T-cell (primary cell): Measurements from ENCODE around the gene MESP2. TPM values are rescaled to one million over a fixed set of nuclear protein-coding genes. Genes with fewer than 3 reads are reported as not detected.
A peak's percentile ranks its signal among the peaks of the same experiment; 100 is the strongest.

Experiments used
- ATAC-seq, 4 experiments: fragments of 200-7000 bp in 3 of 4; fragments of 150-1000 bp in 1 of 4; cut with Tn5 transposase; replicated peaks in 1 of 4; 1 replicate in 3 of 4; 2 replicates in 1 of 4; pipeline ENCODE4 v1.10.0; 2021; ENCODE audit warnings: moderate library complexity in 3 of 4, mild to moderate bottlenecking in 2 of 4, moderate number of reproducible peaks in 1 of 4
- CTCF ChIA-PET, 2 donors: fragments of 300-600 bp; sonication (Branson Sonifier 250); formaldehyde crosslinking; loops; one replicate each; lab custom pipeline; 2022; ENCODE audit warnings: antibody characterized with exemption in 2 of 2; lab: Charles Lee
- POLR2A ChIA-PET, 2 donors: fragments of 300-600 bp; sonication (Branson Sonifier 250); formaldehyde crosslinking; loops; one replicate each; lab custom pipeline; 2022; ENCODE audit warnings: antibody characterized with exemption in 2 of 2; lab: Charles Lee
- DNase-seq, 35 experiments: peaks; one replicate each; pipeline versions ENCODE4 v3.0.0 to v3.0.0-alpha.2; 2013 to 2023
- H3K27ac ChIP-seq: one replicate; pipeline ENCODE4 v1.5.1; 2013; ENCODE audit warnings: low read length
- H3K27me3 ChIP-seq, 2 experiments: replicated peaks in 1 of 2; 1 replicate in 1 of 2; 2 replicates in 1 of 2; pipeline versions ENCODE4 v1.6.1 to v1.7.0; 2013; ENCODE audit warnings: low read length in 1 of 2, mixed read lengths in 1 of 2; ENCODE audit not compliant: control insufficient read depth in 2 of 2, insufficient read depth in 2 of 2; ENCODE audit errors: extremely low read depth in 1 of 2
- H3K36me3 ChIP-seq, 2 donors: 1 replicate in 1 of 2; 2 replicates in 1 of 2; pipeline versions ENCODE4 v1.6.1 to v1.7.0; 2013; ENCODE audit warnings: low read length in 1 of 2; ENCODE audit not compliant: control insufficient read depth in 2 of 2, insufficient read depth in 1 of 2; ENCODE audit errors: extremely low read depth in 1 of 2
- H3K4me1 ChIP-seq, 2 experiments: 1 replicate in 1 of 2; 2 replicates in 1 of 2; pipeline versions ENCODE4 v1.6.1 to v1.7.0; 2013; ENCODE audit warnings: low read length in 2 of 2, mixed read lengths in 1 of 2; ENCODE audit not compliant: insufficient read depth in 2 of 2, control insufficient read depth in 1 of 2; ENCODE audit errors: extremely low read depth in 1 of 2
- H3K4me3 ChIP-seq, 2 donors: 1 replicate in 1 of 2; 2 replicates in 1 of 2; pipeline versions ENCODE4 v1.5.1 to v1.7.0; 2013; ENCODE audit warnings: mild to moderate bottlenecking in 2 of 2, low read length in 1 of 2, moderate library complexity in 1 of 2; ENCODE audit not compliant: control insufficient read depth in 1 of 2; ENCODE audit errors: extremely low read depth in 1 of 2
- H3K9me3 ChIP-seq: 2 replicates; pipeline ENCODE4 v1.7.0; 2013
- H3K27ac Mint-ChIP-seq, 2 donors: one replicate each; pipeline ENCODE4 v1.8.0; 2020 to 2021; ENCODE audit warnings: mild to moderate bottlenecking in 2 of 2, mixed read lengths in 2 of 2
- H3K27me3 Mint-ChIP-seq, 2 donors: one replicate each; pipeline ENCODE4 v1.8.0; 2021 to 2022; ENCODE audit warnings: mixed read lengths in 2 of 2
- H3K36me3 Mint-ChIP-seq: one replicate; pipeline ENCODE4 v1.8.0; 2021; ENCODE audit warnings: mixed read lengths
- H3K4me1 Mint-ChIP-seq, 3 donors: one replicate each; pipeline ENCODE4 v1.8.0; 2020 to 2022; ENCODE audit warnings: mixed read lengths in 3 of 3, mild to moderate bottlenecking in 1 of 3
- H3K4me3 Mint-ChIP-seq, 3 donors: one replicate each; pipeline ENCODE4 v1.8.0; 2020 to 2022; ENCODE audit warnings: mild to moderate bottlenecking in 3 of 3, mixed read lengths in 3 of 3, moderate library complexity in 3 of 3
- H3K9me3 Mint-ChIP-seq, 3 donors: one replicate each; pipeline ENCODE4 v1.8.0; 2020 to 2022; ENCODE audit warnings: mixed read lengths in 3 of 3
- WGBS: methylation state at CpG from one replicate; pipeline ENCODE4 v1.1.5; 2013; ENCODE audit warnings: missing lambda C conversion rate; ENCODE audit not compliant: insufficient coverage; 5-methylcytosine and 5-hydroxymethylcytosine counted together
- total RNA-seq, 35 experiments: library from RNA in 6 of 35; stranded (reverse) in 6 of 35; fragments of 120-200 nt in 1 of 35; gene quantifications; one replicate each; pipeline versions ENCODE4 v1.2.1 to v1.2.4 and lab custom pipeline; 2013 to 2026

The MESP2 gene
- total RNA-seq, 5 donors from 2014 or later (not counting 1 experiment from before 2014, with no cell fraction given) = not detected

- no peaks in the 10 kb centered on the region for H3K36me3 Mint-ChIP-seq
- H3K4me1 Mint-ChIP-seq = peaks cover 0 to 2% (median 2%) of the 10 kb centered on the region in 3 donors
- H3K27ac Mint-ChIP-seq = no peak overlapping the region
- no CpG with 5 or more reads among the region's 8 CpGs for WGBS
- ChIA-PET CTCF (interaction anchor here (0.5 to 2.6 kb wide), 9 partner anchors 8 to 492 kb away, joined by 3 to 48 read pairs (median 4); no protein-coding TSS in a partner anchor), POLR2A (interaction anchor here in 1 of 2 donors (0.5 kb wide), 1 partner anchor 420 kb away, joined by 3 read pairs; no protein-coding TSS in a partner anchor)
- H3K9me3 Mint-ChIP-seq = no peaks in the 10 kb centered on the region
- no peaks in the 10 kb centered on the region for H3K9me3 ChIP-seq
- H3K27me3 Mint-ChIP-seq = peaks cover 12 to 16% of the 10 kb centered on the region in 2 donors
- no peak overlapping the region for H3K4me3 Mint-ChIP-seq
- peaks cover 0 to 4% of the 10 kb centered on the region in 2 experiments for H3K4me1 ChIP-seq
- no peak overlapping the region for H3K4me3 ChIP-seq
- ATAC-seq (peak; percentile 79 to 91 (median 80)), DNase-seq (peak in 30 of 35 experiments; percentile 16 to 82 (median 41))
- H3K27ac ChIP-seq = no peak overlapping the region
- no peaks in the 10 kb centered on the region for H3K36me3 ChIP-seq
- peaks cover 0 to 28% of the 10 kb centered on the region in 2 experiments for H3K27me3 ChIP-seq
These were observed 36.0 kb upstream of the MESP2 start for GRCh38 chr15:89740137-89740536.

GRCh38 chr15:89743011-89743410, 33.1 kb upstream of the MESP2 start:
- Histone ChIP-seq H3K36me3 (no peaks in the 10 kb centered on the region), H3K4me1 (peaks cover 0 to 4% of the 10 kb centered on the region in 2 experiments), H3K27me3 (peaks cover 0 to 18% of the 10 kb centered on the region in 2 experiments), H3K9me3 (no peaks in the 10 kb centered on the region), H3K4me3 (no peak overlapping the region), H3K27ac (no peak overlapping the region)
- Mint-ChIP-seq H3K36me3 (no peaks in the 10 kb centered on the region), H3K9me3 (no peaks in the 10 kb centered on the region), H3K27me3 (no peaks in the 10 kb centered on the region), H3K4me1 (peaks cover 0 to 2% (median 2%) of the 10 kb centered on the region in 3 donors), H3K4me3 (no peak overlapping the region), H3K27ac (no peak overlapping the region)
- WGBS = 84% methylated on average over 5 of the region's 8 CpGs
- ATAC-seq (no peak), DNase-seq (no peak)
- CTCF ChIA-PET = no interaction called here
- POLR2A ChIA-PET = no interaction called here

GRCh38 chr15:89743594-89743993, 32.5 kb upstream of the MESP2 start:
- peaks cover 0 to 4% of the 10 kb centered on the region in 2 experiments for H3K4me1 ChIP-seq
- H3K27ac ChIP-seq = no peak overlapping the region
- H3K9me3 ChIP-seq = no peaks in the 10 kb centered on the region
- 67% methylated on average over 3 of the region's 8 CpGs for WGBS
- no peaks in the 10 kb centered on the region for H3K27me3 Mint-ChIP-seq
- H3K4me3 ChIP-seq = no peak overlapping the region
- no peaks in the 10 kb centered on the region for H3K9me3 Mint-ChIP-seq
- DNase-seq = no peak
- no peak overlapping the region for H3K4me3 Mint-ChIP-seq
- H3K27ac Mint-ChIP-seq = no peak overlapping the region
- peaks cover 0 to 20% of the 10 kb centered on the region in 2 experiments for H3K27me3 ChIP-seq
- CTCF ChIA-PET = no interaction called here
- no peaks in the 10 kb centered on the region for H3K36me3 Mint-ChIP-seq
- ATAC-seq = no peak
- H3K4me1 Mint-ChIP-seq = peaks cover 0 to 2% (median 2%) of the 10 kb centered on the region in 3 donors
- no peaks in the 10 kb centered on the region for H3K36me3 ChIP-seq
- POLR2A ChIA-PET = no interaction called here

- no peak overlapping the region for H3K4me3 Mint-ChIP-seq
- H3K36me3 ChIP-seq = no peaks in the 10 kb centered on the region
- H3K36me3 Mint-ChIP-seq = no peaks in the 10 kb centered on the region
- H3K27me3 Mint-ChIP-seq = peaks cover 0 to 4% of the 10 kb centered on the region in 2 donors
- ChIA-PET CTCF (interaction anchor here in 1 of 2 donors (0.6 kb wide), 1 partner anchor 299 kb away, joined by 4 read pairs; no protein-coding TSS in a partner anchor), POLR2A (interaction anchor here in 1 of 2 donors (0.6 kb wide), 1 partner anchor 350 kb away, joined by 4 read pairs; no protein-coding TSS in a partner anchor)
- no peak overlapping the region for H3K4me3 ChIP-seq
- peaks cover 4 to 6% (median 6%) of the 10 kb centered on the region in 3 donors for H3K4me1 Mint-ChIP-seq
- H3K27ac ChIP-seq = no peak overlapping the region
- H3K27ac Mint-ChIP-seq = no peak overlapping the region
- H3K9me3 ChIP-seq = no peaks in the 10 kb centered on the region
- peaks cover 0 to 8% of the 10 kb centered on the region in 2 experiments for H3K4me1 ChIP-seq
- 83% methylated on average over 11 of the region's 13 CpGs for WGBS
- no peak for ATAC-seq
- DNase-seq = no peak
- no peaks in the 10 kb centered on the region for H3K9me3 Mint-ChIP-seq
- H3K27me3 ChIP-seq = peaks cover 0 to 24% of the 10 kb centered on the region in 2 experiments
These were observed 31.0 kb upstream of the MESP2 start for GRCh38 chr15:89745131-89745530.

GRCh38 chr15:89745768-89746167, 30.4 kb upstream of the MESP2 start:
- 88% methylated on average over 1 of the region's 1 CpG for WGBS
- Histone ChIP-seq H3K36me3 (no peaks in the 10 kb centered on the region), H3K4me1 (peaks cover 0 to 7% of the 10 kb centered on the region in 2 experiments), H3K27me3 (peaks cover 0 to 25% of the 10 kb centered on the region in 2 experiments), H3K9me3 (no peaks in the 10 kb centered on the region), H3K27ac (no peak overlapping the region), H3K4me3 (no peak overlapping the region)
- no peak overlapping the region for H3K27ac Mint-ChIP-seq
- no peaks in the 10 kb centered on the region for H3K36me3 Mint-ChIP-seq
- POLR2A ChIA-PET = no interaction called here
- ATAC-seq = no peak
- DNase-seq = no peak
- H3K27me3 Mint-ChIP-seq = peaks cover 0 to 4% of the 10 kb centered on the region in 2 donors
- CTCF ChIA-PET = interaction anchor here in 1 of 2 donors (0.6 kb wide), 1 partner anchor 299 kb away, joined by 4 read pairs; no protein-coding TSS in a partner anchor
- no peaks in the 10 kb centered on the region for H3K9me3 Mint-ChIP-seq
- H3K4me1 Mint-ChIP-seq = peaks cover 4 to 5% (median 5%) of the 10 kb centered on the region in 3 donors
- H3K4me3 Mint-ChIP-seq = no peak overlapping the region

- peaks cover 0 to 4% of the 10 kb centered on the region in 2 donors for H3K27me3 Mint-ChIP-seq
- H3K27me3 ChIP-seq = peaks cover 0 to 27% of the 10 kb centered on the region in 2 experiments
- ATAC-seq (no peak), DNase-seq (no peak)
- ChIA-PET POLR2A (no interaction called here), CTCF (interaction anchor here in 1 of 2 donors (0.6 kb wide), 1 partner anchor 128 kb away, joined by 4 read pairs; no protein-coding TSS in a partner anchor)
- WGBS = 86% methylated on average over 9 of the region's 9 CpGs
- H3K36me3 ChIP-seq = no peaks in the 10 kb centered on the region
- H3K27ac ChIP-seq = no peak overlapping the region
- no peaks in the 10 kb centered on the region for H3K9me3 ChIP-seq
- no peak overlapping the region for H3K4me3 Mint-ChIP-seq
- no peaks in the 10 kb centered on the region for H3K36me3 Mint-ChIP-seq
- H3K9me3 Mint-ChIP-seq = no peaks in the 10 kb centered on the region
- H3K4me1 ChIP-seq = peaks cover 0 to 11% of the 10 kb centered on the region in 2 experiments
- H3K4me3 ChIP-seq = no peak overlapping the region
- H3K27ac Mint-ChIP-seq = no peak overlapping the region
- peaks cover 4 to 5% (median 5%) of the 10 kb centered on the region in 3 donors for H3K4me1 Mint-ChIP-seq
These were observed 29.7 kb upstream of the MESP2 start for GRCh38 chr15:89746386-89746780.
